Motor neuron (in vitro differentiated cells): ENCODE measurements around the gene BCO1. TPM values are rescaled to one million over a fixed set of nuclear protein-coding genes. Genes with fewer than 3 reads are reported as not detected.

Experiments
- total RNA-seq, 8 experiments: library from RNA; unstranded; fragments of 300-600 nt; gene quantifications; 2 replicates each; pipeline versions ENCODE4 v1.2.3 to v1.2.4, GENCODE V29; 2022

BCO1 gene
- total RNA-seq, 8 experiments from 2014 or later, result 0.05 to 1.5 (median 0.39) TPM

Other genes with a start within 250 kb of the BCO1 start
- 10 to 100 TPM; 36.6 to 76.1 (median 53.9) TPM for gene CMC2, start 231.8 kb upstream of the BCO1 start, total RNA-seq
- gene CENPN, start 231.5 kb upstream of the BCO1 start, total RNA-seq, result 10 to 100 TPM in 3 of 8 experiments, 1 to 10 TPM in 5; 3.2 to 38.2 (median 6.6) TPM
- gene ATMIN, start 202.8 kb upstream of the BCO1 start, total RNA-seq, result 10 to 100 TPM; 28.7 to 54.3 (median 31.4) TPM
- 1 to 10 TPM; 2.4 to 7.3 (median 4.5) TPM for gene C16orf46, start 161.5 kb upstream of the BCO1 start, total RNA-seq
- 100 to 1,000 TPM in 2 of 8 experiments, 10 to 100 TPM in 6; 43.1 to 177 (median 50.1) TPM for gene GCSH, start 142.3 kb upstream of the BCO1 start, total RNA-seq
- 10 to 100 TPM in 3 of 8 experiments, 1 to 10 TPM in 5; 6.2 to 14.5 (median 9.9) TPM for gene GAN, start 76.3 kb downstream of the BCO1 start, total RNA-seq
- gene CMIP, start 206.1 kb downstream of the BCO1 start, total RNA-seq, result 10 to 100 TPM in 7 of 8 experiments, 1 to 10 TPM in 1; 4.6 to 35.3 (median 19.1) TPM